Neural cell (in vitro differentiated cells): ENCODE results near the gene CHRNA4. TPM values are rescaled to one million over a fixed set of nuclear protein-coding genes. Genes with fewer than 3 reads are reported as not detected.

ENCODE experiments used
- H2AFZ ChIP-seq: fragments of 200-600, 300-800 bp; sonication (generic), shearing (Covaris generic); 2 replicates; pipeline ENCODE4 v1.6.0; 2014; ENCODE audit warnings: low read depth, mild to moderate bottlenecking, antibody characterized with exemption, low read length, moderate library complexity
- H3F3A ChIP-seq: fragments of 200-600 bp; shearing (Covaris generic); 2 replicates; pipeline ENCODE4 v1.6.1; 2016; ENCODE audit warnings: mild to moderate bottlenecking, moderate library complexity, mixed read lengths, antibody characterized with exemption, low read length; ENCODE audit not compliant: insufficient read depth, poor library complexity, severe bottlenecking
- H3K27ac ChIP-seq: fragments of 200-600, 300-800 bp; sonication (generic), shearing (Covaris generic); 2 replicates; pipeline ENCODE4 v1.5.1; 2014; ENCODE audit warnings: mild to moderate bottlenecking, low read length, moderate library complexity
- H3K27me3 ChIP-seq: fragments of 300-800, 200-600 bp; sonication (generic), shearing (Covaris generic); 2 replicates; pipeline ENCODE4 v1.6.0; 2014; ENCODE audit warnings: mild to moderate bottlenecking, low read depth, low read length, moderate library complexity; ENCODE audit not compliant: insufficient read depth
- H3K36me3 ChIP-seq: fragments of 300-800, 200-600 bp; sonication (generic), shearing (Covaris generic); 2 replicates; pipeline ENCODE4 v1.5.1; 2014; ENCODE audit warnings: mild to moderate bottlenecking, antibody characterized with exemption, low read length, moderate library complexity; ENCODE audit not compliant: insufficient read depth
- H3K4me2 ChIP-seq: fragments of 300-800, 200-600 bp; sonication (generic), shearing (Covaris generic); 2 replicates; pipeline ENCODE4 v1.6.0; 2014; ENCODE audit warnings: mild to moderate bottlenecking, low read length
- H3K4me3 ChIP-seq: fragments of 300-800, 200-600 bp; sonication (generic), shearing (Covaris generic); 2 replicates; pipeline ENCODE4 v1.5.1; 2014; ENCODE audit warnings: mild to moderate bottlenecking, low read length, moderate library complexity
- H3K79me2 ChIP-seq: fragments of 200-600 bp; shearing (Covaris generic); replicated peaks from 2 replicates; pipeline ENCODE4 v1.6.0; 2014; ENCODE audit warnings: mild to moderate bottlenecking, low read length, moderate library complexity; ENCODE audit not compliant: insufficient read depth
- H3K9ac ChIP-seq: fragments of 300-800, 200-600 bp; sonication (generic), shearing (Covaris generic); 2 replicates; pipeline ENCODE4 v1.6.1; 2016; ENCODE audit warnings: mild to moderate bottlenecking, low read length, mixed read lengths
- H3K9me2 ChIP-seq: fragments of 200-600 bp; shearing (Covaris generic); 2 replicates; pipeline ENCODE4 v1.6.1; 2016; ENCODE audit warnings: mild to moderate bottlenecking, low read length, mixed read lengths; ENCODE audit not compliant: insufficient read depth
- H3K9me3 ChIP-seq: fragments of 200-600, 300-800 bp; sonication (generic), shearing (Covaris generic); 2 replicates; pipeline ENCODE4 v1.6.1; 2016; ENCODE audit warnings: mild to moderate bottlenecking, mixed run types, low read length, moderate library complexity, mixed read lengths
- H4K20me1 ChIP-seq: fragments of 200-600 bp; shearing (Covaris generic); 2 replicates; pipeline ENCODE4 v1.6.1; 2016; ENCODE audit warnings: mild to moderate bottlenecking, mixed run types; ENCODE audit not compliant: insufficient read depth
- EP300 ChIP-seq: fragments of 450-650 bp; conservative IDR thresholded peaks from 2 replicates; pipeline ENCODE4 v1.6.1; 2014; ENCODE audit warnings: antibody characterized with exemption, mild to moderate bottlenecking, moderate library complexity; ENCODE audit not compliant: poor library complexity, severe bottlenecking
- EZH2 ChIP-seq: fragments of 200-600, 300-800 bp; shearing (Covaris generic), sonication (generic); IDR thresholded peaks from 2 replicates; pipeline ENCODE4 v1.6.1; 2014; ENCODE audit warnings: antibody characterized with exemption, low read length, borderline replicate concordance, mild to moderate bottlenecking; ENCODE audit not compliant: insufficient read depth, poor library complexity, severe bottlenecking
- MXI1 ChIP-seq: fragments of 450-650 bp; conservative IDR thresholded peaks from 2 replicates; pipeline ENCODE4 v1.6.1; 2014; ENCODE audit warnings: antibody characterized with exemption, mild to moderate bottlenecking; ENCODE audit not compliant: poor library complexity, severe bottlenecking
- POLR2AphosphoS5 ChIP-seq: IDR thresholded peaks from 2 replicates; pipeline ENCODE4 v1.6.1; 2012
- RAD21 ChIP-seq: fragments of 450-650 bp; conservative IDR thresholded peaks from 2 replicates; pipeline ENCODE4 v1.6.1; 2014; ENCODE audit warnings: antibody characterized with exemption, mild to moderate bottlenecking, moderate library complexity
- SMC3 ChIP-seq: fragments of 450-650 bp; conservative IDR thresholded peaks from 2 replicates; pipeline ENCODE4 v1.6.1; 2014; ENCODE audit warnings: antibody characterized with exemption, mild to moderate bottlenecking, moderate library complexity; ENCODE audit not compliant: poor library complexity
- TAF1 ChIP-seq: IDR thresholded peaks from 2 replicates; pipeline ENCODE4 v1.6.1; 2012; ENCODE audit warnings: low read depth
- polyA plus RNA-seq: library from polyadenylated mRNA; depleted of rRNA; stranded (reverse); fragments of >200 nt; gene quantifications from 2 replicates; pipeline ENCODE4 v1.2.3, GENCODE V29; 2014
- TF ChIP-seq, protein P1 (sequence below): IDR thresholded peaks from 2 replicates; pipeline ENCODE4 v1.6.1; 2012; ENCODE audit warnings: borderline replicate concordance
- TF ChIP-seq, protein P2 (sequence below): fragments of 450-650 bp; IDR thresholded peaks from 2 replicates; pipeline ENCODE4 v1.5.1; 2014; ENCODE audit warnings: antibody characterized with exemption, mild to moderate bottlenecking, moderate library complexity; ENCODE audit not compliant: poor library complexity, severe bottlenecking

The CHRNA4 gene
- polyA plus RNA-seq, 1 donor from 2014 or later, result 6.8 TPM

DNA sequence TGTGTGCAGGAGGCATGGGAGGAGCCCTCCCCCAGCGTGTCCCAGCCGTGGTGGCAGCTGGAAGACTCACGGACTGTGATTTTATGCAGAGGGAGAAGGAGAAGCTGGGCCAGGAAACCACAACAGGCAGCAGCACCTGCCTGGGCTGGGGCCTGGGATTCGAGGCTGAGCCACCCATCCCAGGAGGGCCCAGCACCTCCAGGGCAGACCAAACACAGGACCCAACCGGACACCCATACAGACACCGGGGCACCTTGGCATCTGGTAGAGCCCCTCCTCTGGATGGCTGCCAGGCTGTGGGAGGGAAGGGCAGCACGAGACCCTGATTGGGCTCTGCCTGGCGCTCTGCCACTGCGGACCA is 41.7 kb upstream of the CHRNA4 start (continued):
- TF ChIP-seq MXI1, result no peak
- no peak for TF ChIP-seq EP300
- TF ChIP-seq EZH2, result no peak

DNA sequence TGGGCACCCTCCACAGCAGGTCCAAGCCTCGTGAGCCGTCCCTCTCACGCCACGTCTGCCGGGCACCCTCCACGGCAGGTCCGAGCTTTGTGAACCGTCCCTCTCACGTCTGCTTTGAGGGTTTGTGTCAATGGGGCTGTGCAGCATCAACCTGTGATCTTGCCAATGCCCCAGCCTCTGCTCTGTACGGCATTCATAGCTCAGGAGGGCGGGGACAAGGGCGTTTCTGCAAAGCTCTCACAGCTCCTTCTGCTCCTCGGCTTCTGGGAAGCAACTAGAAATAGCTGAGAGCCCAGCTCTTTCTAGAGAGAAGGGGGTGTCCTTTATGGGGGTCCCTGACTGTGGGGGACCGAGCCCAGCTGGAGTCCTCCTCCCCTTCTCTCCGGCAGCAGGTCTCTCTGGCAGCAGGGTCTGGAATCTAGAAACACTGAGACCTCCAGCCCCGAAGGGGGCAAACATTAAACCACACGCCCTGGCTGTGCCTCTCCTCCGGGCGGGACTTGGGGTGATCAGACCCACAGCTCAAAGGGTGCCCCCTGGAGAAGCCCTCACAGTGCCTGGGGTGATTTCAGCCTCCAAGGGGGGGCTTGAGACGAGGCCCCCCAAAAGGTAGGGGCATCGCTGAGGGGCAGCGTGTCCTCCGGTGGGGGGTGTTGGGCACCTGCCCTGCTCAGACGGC is 41.2 kb upstream of the CHRNA4 start:
- no peaks in the 10 kb centered on the region for H3K9me3 ChIP-seq
- no peak overlapping the region for H3K4me3 ChIP-seq
- no peak for TF ChIP-seq SMC3
- TF ChIP-seq MXI1, result no peak
- TF ChIP-seq, protein P1, sequence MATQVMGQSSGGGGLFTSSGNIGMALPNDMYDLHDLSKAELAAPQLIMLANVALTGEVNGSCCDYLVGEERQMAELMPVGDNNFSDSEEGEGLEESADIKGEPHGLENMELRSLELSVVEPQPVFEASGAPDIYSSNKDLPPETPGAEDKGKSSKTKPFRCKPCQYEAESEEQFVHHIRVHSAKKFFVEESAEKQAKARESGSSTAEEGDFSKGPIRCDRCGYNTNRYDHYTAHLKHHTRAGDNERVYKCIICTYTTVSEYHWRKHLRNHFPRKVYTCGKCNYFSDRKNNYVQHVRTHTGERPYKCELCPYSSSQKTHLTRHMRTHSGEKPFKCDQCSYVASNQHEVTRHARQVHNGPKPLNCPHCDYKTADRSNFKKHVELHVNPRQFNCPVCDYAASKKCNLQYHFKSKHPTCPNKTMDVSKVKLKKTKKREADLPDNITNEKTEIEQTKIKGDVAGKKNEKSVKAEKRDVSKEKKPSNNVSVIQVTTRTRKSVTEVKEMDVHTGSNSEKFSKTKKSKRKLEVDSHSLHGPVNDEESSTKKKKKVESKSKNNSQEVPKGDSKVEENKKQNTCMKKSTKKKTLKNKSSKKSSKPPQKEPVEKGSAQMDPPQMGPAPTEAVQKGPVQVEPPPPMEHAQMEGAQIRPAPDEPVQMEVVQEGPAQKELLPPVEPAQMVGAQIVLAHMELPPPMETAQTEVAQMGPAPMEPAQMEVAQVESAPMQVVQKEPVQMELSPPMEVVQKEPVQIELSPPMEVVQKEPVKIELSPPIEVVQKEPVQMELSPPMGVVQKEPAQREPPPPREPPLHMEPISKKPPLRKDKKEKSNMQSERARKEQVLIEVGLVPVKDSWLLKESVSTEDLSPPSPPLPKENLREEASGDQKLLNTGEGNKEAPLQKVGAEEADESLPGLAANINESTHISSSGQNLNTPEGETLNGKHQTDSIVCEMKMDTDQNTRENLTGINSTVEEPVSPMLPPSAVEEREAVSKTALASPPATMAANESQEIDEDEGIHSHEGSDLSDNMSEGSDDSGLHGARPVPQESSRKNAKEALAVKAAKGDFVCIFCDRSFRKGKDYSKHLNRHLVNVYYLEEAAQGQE, result no peak
- TF ChIP-seq TAF1, result no peak
- TF ChIP-seq, protein P2, sequence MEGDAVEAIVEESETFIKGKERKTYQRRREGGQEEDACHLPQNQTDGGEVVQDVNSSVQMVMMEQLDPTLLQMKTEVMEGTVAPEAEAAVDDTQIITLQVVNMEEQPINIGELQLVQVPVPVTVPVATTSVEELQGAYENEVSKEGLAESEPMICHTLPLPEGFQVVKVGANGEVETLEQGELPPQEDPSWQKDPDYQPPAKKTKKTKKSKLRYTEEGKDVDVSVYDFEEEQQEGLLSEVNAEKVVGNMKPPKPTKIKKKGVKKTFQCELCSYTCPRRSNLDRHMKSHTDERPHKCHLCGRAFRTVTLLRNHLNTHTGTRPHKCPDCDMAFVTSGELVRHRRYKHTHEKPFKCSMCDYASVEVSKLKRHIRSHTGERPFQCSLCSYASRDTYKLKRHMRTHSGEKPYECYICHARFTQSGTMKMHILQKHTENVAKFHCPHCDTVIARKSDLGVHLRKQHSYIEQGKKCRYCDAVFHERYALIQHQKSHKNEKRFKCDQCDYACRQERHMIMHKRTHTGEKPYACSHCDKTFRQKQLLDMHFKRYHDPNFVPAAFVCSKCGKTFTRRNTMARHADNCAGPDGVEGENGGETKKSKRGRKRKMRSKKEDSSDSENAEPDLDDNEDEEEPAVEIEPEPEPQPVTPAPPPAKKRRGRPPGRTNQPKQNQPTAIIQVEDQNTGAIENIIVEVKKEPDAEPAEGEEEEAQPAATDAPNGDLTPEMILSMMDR, result no peak
- TF ChIP-seq POLR2AphosphoS5, result no peak
- TF ChIP-seq RAD21, result no peak
- TF ChIP-seq EZH2, result no peak
- no peak for TF ChIP-seq EP300
- H3K79me2 ChIP-seq, result no peaks in the 10 kb centered on the region
- no peak overlapping the region for H3K4me2 ChIP-seq
- no peaks in the 10 kb centered on the region for H3K9me2 ChIP-seq
- H3F3A ChIP-seq, result no peaks in the 10 kb centered on the region
- no peak overlapping the region for H2AFZ ChIP-seq
- no peaks in the 10 kb centered on the region for H4K20me1 ChIP-seq
- no peak overlapping the region for H3K9ac ChIP-seq
- no peak overlapping the region for H3K27ac ChIP-seq
- no peaks in the 10 kb centered on the region for H3K27me3 ChIP-seq
- H3K36me3 ChIP-seq, result no peaks in the 10 kb centered on the region

DNA sequence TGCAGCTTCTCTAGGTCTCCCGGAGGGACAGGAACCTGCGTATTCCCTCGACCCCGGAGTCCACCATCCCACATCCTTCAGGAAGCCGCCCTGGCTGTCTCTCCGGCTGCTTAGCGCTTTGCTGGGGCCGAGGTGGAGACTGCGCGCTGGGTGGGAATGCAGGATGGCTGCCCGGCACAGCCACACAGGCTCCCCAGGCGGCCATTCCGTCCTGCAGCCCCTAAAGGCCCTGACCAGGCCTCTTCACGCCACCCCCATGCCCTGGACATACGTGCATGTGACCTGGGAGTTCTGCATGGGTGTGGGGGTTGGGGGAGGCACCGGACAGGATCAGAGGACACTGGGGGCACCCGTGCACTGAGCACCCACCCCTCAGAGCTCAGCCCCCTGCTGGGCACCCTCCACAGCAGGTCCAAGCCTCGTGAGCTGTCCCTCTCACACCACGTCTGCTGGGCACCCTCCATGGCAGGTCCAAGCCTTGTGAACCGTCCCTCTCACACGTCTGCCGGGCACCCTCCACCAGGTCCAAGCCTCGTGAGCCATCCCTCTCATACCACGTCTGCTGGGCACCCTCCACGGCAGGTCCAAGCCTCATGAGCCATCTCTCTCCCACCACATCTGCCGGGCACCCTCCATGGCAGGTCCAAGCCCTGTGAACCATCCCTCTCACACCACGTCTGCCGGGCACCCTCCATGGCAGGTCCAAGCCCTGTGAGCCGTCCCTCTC is 40.4 kb upstream of the CHRNA4 start:
- H3K9me2 ChIP-seq, result no peaks in the 10 kb centered on the region
- H3K36me3 ChIP-seq, result no peaks in the 10 kb centered on the region
- H3K9me3 ChIP-seq, result no peaks in the 10 kb centered on the region
- H3K9ac ChIP-seq, result no peak overlapping the region
- no peaks in the 10 kb centered on the region for H3K79me2 ChIP-seq
- no peak overlapping the region for H3K4me3 ChIP-seq
- H4K20me1 ChIP-seq, result no peaks in the 10 kb centered on the region
- H3K4me2 ChIP-seq, result no peak overlapping the region
- no peaks in the 10 kb centered on the region for H3K27me3 ChIP-seq
- H2AFZ ChIP-seq, result no peak overlapping the region
- TF ChIP-seq SMC3 (no peak), TAF1 (no peak), EZH2 (no peak), POLR2AphosphoS5 (no peak), RAD21 (no peak), MXI1 (no peak), EP300 (no peak)
- TF ChIP-seq, protein P2, result no peak
- TF ChIP-seq, protein P1, result no peak
- no peaks in the 10 kb centered on the region for H3F3A ChIP-seq
- no peak overlapping the region for H3K27ac ChIP-seq
